HFF-Myc (cell line): Measurements from ENCODE around the gene HDAC4.

Experiments
- DNase-seq: peaks from one replicate; pipeline ENCODE4 v3.0.0-alpha.2; 2011; ENCODE audit warnings: low read depth; ENCODE audit errors: extremely low read depth
- H3K4me3 ChIP-seq: replicated peaks from 2 replicates; pipeline ENCODE4 v1.5.1; 2011; ENCODE audit warnings: low read depth, mild to moderate bottlenecking, control low read depth, low read length
- TF ChIP-seq, protein P1 (sequence below): IDR thresholded peaks from 2 replicates; pipeline ENCODE4 v1.5.1; 2012; ENCODE audit warnings: mild to moderate bottlenecking, low read depth, low read length, control low read depth; ENCODE audit errors: missing control alignments

Gene HDAC4

DNA sequence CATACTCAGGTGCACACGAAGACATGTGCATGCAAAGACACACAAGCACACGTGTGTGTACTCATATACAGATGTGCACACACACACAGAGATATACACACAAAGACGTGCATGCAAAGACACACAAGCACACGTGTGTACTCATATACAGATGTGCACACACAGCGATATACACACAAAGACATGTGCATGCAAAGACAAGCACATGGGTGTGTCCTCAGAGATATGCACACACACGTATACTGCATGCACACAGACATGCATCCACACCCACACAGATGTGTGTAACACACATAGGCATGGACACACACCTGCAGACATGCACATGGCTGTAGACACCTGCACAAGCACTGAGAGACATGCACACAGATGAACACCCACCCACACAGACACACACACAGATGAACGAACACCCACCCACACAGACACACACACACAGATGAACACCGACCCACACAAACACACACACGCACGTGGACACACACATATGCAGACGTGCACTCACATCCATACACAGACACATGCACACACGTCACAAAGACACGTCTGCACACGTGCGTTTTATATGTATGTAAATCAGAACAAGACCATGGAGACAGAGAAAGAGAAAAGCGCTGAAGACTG lies 321.0 kb downstream of the HDAC4 start:
- no peak overlapping the region for H3K4me3 ChIP-seq
- TF ChIP-seq, protein P1, sequence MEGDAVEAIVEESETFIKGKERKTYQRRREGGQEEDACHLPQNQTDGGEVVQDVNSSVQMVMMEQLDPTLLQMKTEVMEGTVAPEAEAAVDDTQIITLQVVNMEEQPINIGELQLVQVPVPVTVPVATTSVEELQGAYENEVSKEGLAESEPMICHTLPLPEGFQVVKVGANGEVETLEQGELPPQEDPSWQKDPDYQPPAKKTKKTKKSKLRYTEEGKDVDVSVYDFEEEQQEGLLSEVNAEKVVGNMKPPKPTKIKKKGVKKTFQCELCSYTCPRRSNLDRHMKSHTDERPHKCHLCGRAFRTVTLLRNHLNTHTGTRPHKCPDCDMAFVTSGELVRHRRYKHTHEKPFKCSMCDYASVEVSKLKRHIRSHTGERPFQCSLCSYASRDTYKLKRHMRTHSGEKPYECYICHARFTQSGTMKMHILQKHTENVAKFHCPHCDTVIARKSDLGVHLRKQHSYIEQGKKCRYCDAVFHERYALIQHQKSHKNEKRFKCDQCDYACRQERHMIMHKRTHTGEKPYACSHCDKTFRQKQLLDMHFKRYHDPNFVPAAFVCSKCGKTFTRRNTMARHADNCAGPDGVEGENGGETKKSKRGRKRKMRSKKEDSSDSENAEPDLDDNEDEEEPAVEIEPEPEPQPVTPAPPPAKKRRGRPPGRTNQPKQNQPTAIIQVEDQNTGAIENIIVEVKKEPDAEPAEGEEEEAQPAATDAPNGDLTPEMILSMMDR, result no peak
- no peak for DNase-seq

DNA sequence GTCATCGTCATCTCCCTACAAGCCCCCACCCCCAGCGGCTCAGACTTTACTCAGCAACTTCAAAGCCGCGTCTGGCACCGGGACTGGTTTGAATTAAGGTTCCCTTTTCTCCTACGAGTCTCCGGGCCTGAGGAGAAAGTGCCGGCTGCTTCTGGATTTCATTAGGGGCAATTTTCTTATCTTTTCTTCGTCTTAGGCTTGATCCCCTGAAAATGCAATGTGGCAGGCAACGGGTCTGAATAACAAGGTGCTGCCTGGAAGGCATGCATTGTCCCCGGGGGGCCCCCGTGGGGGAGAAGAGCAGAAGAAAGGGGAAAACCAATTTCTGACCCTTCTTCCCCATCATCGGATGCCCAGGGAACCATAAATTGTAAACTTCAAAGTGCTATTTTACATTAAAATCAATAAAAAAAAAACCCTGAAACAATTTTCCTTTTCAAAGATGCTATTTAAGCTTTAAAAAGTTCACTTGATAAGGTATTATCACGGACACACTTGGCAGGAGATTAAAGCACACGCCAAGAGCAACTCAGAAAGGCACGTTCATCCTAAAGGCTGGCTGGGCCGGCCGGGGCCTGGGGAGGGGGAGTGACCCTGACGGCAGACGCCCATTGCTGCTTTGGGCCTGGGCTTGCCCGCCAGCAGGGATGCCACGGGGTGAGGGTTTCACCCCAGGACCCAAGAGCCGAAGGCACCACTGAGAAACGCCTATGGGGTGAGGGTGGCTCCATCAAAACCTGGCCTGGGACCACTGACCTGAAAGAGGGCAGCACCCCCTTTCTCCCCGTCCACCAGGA lies 322.5 kb downstream of the HDAC4 start:
- no peak overlapping the region for H3K4me3 ChIP-seq
- TF ChIP-seq, protein P1, result no peak
- DNase-seq, result no peak

DNA sequence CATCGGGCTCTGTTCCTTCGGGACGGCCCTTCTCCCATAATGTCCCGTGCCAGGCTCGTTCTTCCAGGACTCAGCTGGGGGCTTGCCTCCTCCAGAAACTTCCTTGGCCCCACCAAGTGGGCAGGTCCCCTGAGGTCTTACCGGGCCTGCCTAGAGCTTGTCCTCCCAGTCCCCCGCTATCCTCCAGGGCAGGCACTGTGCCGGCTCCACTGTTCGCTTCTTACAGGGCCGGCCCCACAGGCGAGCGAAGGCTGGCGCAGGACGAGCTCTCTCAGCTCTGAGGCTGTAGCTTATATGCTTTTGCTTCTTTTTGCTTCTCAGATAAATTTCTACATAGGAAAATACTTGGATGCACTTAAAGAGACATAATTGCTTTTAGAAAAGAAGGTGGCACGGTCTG lies 323.6 kb downstream of the HDAC4 start:
- TF ChIP-seq, protein P1, result no peak

DNA sequence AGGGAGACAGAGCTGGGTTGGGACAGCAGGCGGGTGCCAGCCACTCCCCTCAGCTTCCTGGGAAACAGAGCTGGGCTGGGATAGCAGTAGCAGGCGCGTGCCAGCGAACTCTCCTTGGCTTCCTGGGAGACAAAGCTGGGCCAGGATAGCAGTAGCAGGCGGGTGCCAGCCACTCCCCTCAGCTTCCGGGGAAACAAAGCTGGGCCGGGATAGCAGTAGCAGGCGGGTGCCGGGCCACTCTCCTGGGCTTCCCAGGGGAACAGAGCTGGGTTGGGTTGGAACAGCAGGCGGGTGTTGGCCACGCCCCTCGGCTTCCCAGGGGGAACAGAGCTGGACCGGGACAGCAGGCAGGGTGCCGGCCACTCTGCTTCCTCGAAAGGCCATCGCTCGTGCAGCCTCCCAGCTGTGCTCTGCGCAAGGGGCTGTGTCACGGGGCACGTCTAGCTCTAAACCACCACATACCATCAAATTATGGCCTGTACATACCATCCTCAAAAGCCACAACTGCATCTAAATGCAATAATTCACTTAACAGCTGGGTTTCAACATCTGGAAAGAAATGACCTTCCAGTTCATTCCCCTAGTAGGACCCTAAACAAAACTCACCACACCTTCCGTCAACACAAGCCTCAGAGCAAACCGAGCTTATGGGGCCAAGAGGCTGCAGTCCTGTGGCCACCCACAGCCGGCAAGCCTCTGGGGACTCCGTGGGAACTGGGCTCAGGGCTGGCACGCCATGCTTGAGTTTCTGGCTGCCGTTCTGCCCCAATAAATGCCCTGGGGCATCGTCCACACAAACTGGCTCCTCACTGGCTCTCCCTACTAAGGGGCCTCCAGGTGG lies 324.7 kb downstream of the HDAC4 start:
- TF ChIP-seq, protein P1, result no peak
- no peak overlapping the region for H3K4me3 ChIP-seq
- no peak for DNase-seq

More for the DNA sequence above, 323.6 kb downstream of the HDAC4 start:
- H3K4me3 ChIP-seq, result no peak overlapping the region
- DNase-seq, result no peak

DNA sequence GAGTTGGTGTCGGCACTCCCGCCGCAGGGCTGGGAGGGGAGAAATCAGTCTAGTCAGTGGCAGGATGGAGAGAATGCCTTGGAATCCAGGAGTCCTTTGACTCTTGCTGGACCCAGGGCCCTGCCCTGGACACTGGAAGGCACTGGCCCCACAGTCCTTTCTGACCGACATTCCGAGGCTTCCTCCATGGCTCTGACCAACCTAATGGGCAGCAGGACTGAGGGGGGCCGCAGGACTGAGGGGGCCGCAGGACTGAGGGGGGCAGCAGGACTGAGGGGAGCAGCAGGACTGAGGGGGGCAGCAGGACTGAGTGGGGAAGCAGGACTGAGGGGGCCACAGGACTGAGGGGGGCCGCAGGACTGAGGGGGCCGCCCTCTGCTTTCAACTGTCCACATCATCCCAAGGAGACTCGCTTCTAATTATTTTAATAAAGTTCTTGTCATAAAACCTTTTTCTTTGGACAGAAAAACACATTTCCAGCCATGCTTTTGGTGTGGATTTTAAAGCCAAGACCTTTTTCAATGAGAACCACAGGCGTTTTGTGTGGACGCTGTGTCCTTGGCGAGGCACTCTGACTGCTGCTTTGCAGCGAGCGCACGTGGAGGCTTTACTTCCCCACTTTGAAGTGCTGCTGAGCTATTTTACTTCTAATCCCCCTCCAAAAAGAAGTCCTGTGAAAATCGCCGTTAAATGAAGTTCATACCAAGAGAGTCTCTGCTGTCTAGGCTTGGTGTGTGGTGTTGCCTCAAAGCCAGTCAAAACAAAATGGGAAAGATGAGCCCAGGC lies 326.9 kb downstream of the HDAC4 start:
- H3K4me3 ChIP-seq, result no peak overlapping the region
- TF ChIP-seq, protein P1, result no peak
- DNase-seq, result no peak

DNA sequence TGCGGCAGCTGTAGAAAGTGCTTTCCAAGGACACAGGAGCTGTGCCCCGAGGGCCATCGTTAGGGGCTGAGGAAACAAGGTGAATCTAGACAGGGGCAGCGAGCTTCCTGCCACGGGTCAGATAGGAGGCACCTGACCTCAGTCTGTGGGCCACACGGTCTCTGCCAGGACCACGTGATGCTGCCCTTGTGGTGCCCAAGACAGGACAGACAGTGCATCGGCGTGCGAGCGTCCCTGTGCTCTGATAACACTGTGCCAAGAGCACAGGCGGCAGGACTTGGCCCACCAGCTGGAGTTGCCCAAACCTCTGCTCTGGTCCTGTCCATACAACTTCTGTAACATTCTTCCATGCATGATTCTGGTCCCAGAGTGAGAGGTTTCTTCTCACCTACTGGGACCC lies 327.6 kb downstream of the HDAC4 start:
- TF ChIP-seq, protein P1, result no peak
- H3K4me3 ChIP-seq, result no peak overlapping the region
- no peak for DNase-seq
